NCI-H1436 (cell line): ENCODE data around the gene PROZ.
A peak's percentile ranks its signal among the peaks of the same experiment; 100 is the strongest.
"Not testable (repeated sequence)": the region's sequence is repeated elsewhere in the genome, so short reads cannot be mapped to it uniquely, and the experiment has no call there.

Experiments used
- DNase-seq: peaks from one replicate; lab custom pipeline; 2025; lab: John Stamatoyannopoulos, UW

The PROZ gene

GRCh38 chr13:113155201-113155600 is 3.2 kb upstream of the PROZ start:
- no peak for DNase-seq

- DNase-seq: no peak
These were observed 2.3 kb upstream of the PROZ start for GRCh38 chr13:113155982-113156655.

- no peak for DNase-seq
These were observed 1.1 kb upstream of the PROZ start for GRCh38 chr13:113157206-113157928.

GRCh38 chr13:113158946-113159345 is 498 bp downstream of the PROZ start:
- DNase-seq: no peak

- DNase-seq: no peak
These were observed 1.3 kb downstream of the PROZ start for GRCh38 chr13:113159701-113160100.

GRCh38 chr13:113160983-113161382 is 2.5 kb downstream of the PROZ start:
- DNase-seq: no peak

GRCh38 chr13:113161433-113161832 is 3.0 kb downstream of the PROZ start:
- DNase-seq: no peak

GRCh38 chr13:113161975-113162374 is 3.5 kb downstream of the PROZ start:
- not testable (repeated sequence) for DNase-seq

GRCh38 chr13:113162783-113163685 is 4.6 kb downstream of the PROZ start:
- peak; percentile 24 for DNase-seq

GRCh38 chr13:113164492-113164891 is 6.0 kb downstream of the PROZ start:
- DNase-seq: no peak

- DNase-seq: no peak
These were observed 7.8 kb downstream of the PROZ start for GRCh38 chr13:113166266-113166665.

GRCh38 chr13:113166681-113167080 is 8.2 kb downstream of the PROZ start:
- DNase-seq: no peak

- no peak for DNase-seq
These were observed 8.7 kb downstream of the PROZ start for GRCh38 chr13:113167155-113167554.

- no peak for DNase-seq
These were observed 9.1 kb downstream of the PROZ start for GRCh38 chr13:113167575-113167974.

GRCh38 chr13:113168211-113168610 is 9.8 kb downstream of the PROZ start:
- no peak for DNase-seq

GRCh38 chr13:113169277-113170272 is 11.1 kb downstream of the PROZ start:
- DNase-seq: no peak

GRCh38 chr13:113170511-113170910 is 12.1 kb downstream of the PROZ start:
- no peak for DNase-seq

- DNase-seq: no peak
These were observed 13.0 kb downstream of the PROZ start for GRCh38 chr13:113171250-113172125.

- DNase-seq: no peak
These were observed 14.0 kb downstream of the PROZ start for GRCh38 chr13:113172419-113172926.

- DNase-seq: no peak
These were observed 17.8 kb downstream of the PROZ start for GRCh38 chr13:113176280-113176679.
